ENCODE results near the gene TIAM1.

DNA sequence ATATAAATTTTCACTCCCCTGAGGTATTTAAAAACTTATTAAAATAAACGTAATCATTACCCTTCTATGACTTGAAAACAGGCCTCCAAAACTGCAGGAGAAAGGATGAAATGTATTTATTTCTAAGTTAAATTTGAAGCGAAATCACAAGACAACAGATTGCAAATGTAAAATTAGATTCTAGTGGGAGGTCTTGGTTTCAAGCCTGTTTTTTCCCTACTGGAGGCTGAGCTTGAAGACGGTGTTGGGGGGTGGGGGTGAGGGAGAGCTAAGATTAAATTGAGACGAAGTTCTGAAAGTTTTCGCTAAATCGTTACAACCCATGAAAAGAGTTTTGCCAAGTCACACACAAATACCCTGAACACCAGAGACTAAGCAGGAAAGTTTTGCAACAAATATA lies 68.2 kb downstream of the TIAM1 start:
- no peak for TF ChIP-seq POLR2A (IDR thresholded peaks at IDR 0.05)
- TF ChIP-seq, protein P1, sequence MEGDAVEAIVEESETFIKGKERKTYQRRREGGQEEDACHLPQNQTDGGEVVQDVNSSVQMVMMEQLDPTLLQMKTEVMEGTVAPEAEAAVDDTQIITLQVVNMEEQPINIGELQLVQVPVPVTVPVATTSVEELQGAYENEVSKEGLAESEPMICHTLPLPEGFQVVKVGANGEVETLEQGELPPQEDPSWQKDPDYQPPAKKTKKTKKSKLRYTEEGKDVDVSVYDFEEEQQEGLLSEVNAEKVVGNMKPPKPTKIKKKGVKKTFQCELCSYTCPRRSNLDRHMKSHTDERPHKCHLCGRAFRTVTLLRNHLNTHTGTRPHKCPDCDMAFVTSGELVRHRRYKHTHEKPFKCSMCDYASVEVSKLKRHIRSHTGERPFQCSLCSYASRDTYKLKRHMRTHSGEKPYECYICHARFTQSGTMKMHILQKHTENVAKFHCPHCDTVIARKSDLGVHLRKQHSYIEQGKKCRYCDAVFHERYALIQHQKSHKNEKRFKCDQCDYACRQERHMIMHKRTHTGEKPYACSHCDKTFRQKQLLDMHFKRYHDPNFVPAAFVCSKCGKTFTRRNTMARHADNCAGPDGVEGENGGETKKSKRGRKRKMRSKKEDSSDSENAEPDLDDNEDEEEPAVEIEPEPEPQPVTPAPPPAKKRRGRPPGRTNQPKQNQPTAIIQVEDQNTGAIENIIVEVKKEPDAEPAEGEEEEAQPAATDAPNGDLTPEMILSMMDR (IDR thresholded peaks at IDR 0.05), result no peak

Data from gastroesophageal sphincter (tissue), 3 donors.